Ishikawa (cell line): ENCODE results near the gene TMEM61.

Experiments
- CEBPB ChIP-seq: IDR thresholded peaks from 2 replicates; pipeline ENCODE4 v1.6.1; 2012
- CREB1 ChIP-seq: IDR thresholded peaks from 2 replicates; pipeline ENCODE4 v1.6.1; 2012; ENCODE audit warnings: low read depth
- EGR1 ChIP-seq: IDR thresholded peaks from 2 replicates; pipeline ENCODE4 v1.6.1; 2012
- EP300 ChIP-seq: IDR thresholded peaks from 2 replicates; pipeline ENCODE4 v1.6.1; 2012; ENCODE audit warnings: borderline replicate concordance
- FOXM1 ChIP-seq: IDR thresholded peaks from 2 replicates; pipeline ENCODE4 v1.6.1; 2012; ENCODE audit warnings: low read depth, borderline replicate concordance
- NFIC ChIP-seq: IDR thresholded peaks from 2 replicates; pipeline ENCODE4 v1.6.1; 2012
- RAD21 ChIP-seq: IDR thresholded peaks from 2 replicates; pipeline ENCODE4 v1.6.1; 2012; ENCODE audit warnings: low read depth
- REST ChIP-seq: IDR thresholded peaks from 2 replicates; pipeline ENCODE4 v1.6.1; 2012; ENCODE audit warnings: low read depth, mild to moderate bottlenecking
- TAF1 ChIP-seq: IDR thresholded peaks from 2 replicates; pipeline ENCODE4 v1.6.1; 2012; ENCODE audit warnings: low read depth, mild to moderate bottlenecking
- TCF12 ChIP-seq: IDR thresholded peaks from 2 replicates; pipeline ENCODE4 v1.6.1; 2012; ENCODE audit warnings: low read depth
- TEAD4 ChIP-seq: IDR thresholded peaks from 2 replicates; pipeline ENCODE4 v1.6.1; 2012
- YY1 ChIP-seq: IDR thresholded peaks from 2 replicates; pipeline ENCODE4 v1.6.1; 2012; ENCODE audit warnings: low read depth
- ZBTB7A ChIP-seq: IDR thresholded peaks from 2 replicates; pipeline ENCODE4 v1.6.1; 2012; ENCODE audit warnings: low read depth
- TF ChIP-seq, protein P1 (sequence below): IDR thresholded peaks from 2 replicates; pipeline ENCODE4 v1.6.1; 2012
- TF ChIP-seq, protein P2 (sequence below): IDR thresholded peaks from 2 replicates; pipeline ENCODE4 v1.6.1; 2012

The TMEM61 gene

DNA sequence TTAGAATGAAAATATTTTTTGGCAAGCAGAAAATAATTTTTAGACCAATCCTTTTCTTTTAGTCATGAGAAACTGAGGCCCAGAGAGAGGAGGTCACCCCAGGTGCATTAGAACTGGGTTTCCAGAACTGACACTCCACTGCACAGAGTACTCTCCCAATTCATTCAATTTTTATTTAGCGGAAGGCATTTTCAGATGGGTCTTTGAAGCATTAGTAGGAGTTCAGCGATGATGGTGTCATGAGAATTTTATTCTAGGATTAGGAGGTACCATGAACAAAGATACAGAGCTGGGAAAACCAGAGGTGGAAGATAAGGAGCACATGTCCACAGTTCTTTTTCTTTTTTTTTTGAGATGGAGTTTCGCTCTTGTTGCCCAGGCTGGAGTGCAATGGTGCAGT, 61.2 kb downstream of the TMEM61 start:
- TF ChIP-seq EP300 (no peak), CEBPB (no peak), YY1 (no peak), EGR1 (no peak), RAD21 (no peak), FOXM1 (no peak), NFIC (no peak), CREB1 (no peak), TAF1 (no peak), TEAD4 (no peak), ZBTB7A (no peak), REST (no peak), TCF12 (no peak)
- TF ChIP-seq, protein P1, sequence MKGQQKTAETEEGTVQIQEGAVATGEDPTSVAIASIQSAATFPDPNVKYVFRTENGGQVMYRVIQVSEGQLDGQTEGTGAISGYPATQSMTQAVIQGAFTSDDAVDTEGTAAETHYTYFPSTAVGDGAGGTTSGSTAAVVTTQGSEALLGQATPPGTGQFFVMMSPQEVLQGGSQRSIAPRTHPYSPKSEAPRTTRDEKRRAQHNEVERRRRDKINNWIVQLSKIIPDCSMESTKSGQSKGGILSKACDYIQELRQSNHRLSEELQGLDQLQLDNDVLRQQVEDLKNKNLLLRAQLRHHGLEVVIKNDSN, result no peak
- TF ChIP-seq, protein P2, sequence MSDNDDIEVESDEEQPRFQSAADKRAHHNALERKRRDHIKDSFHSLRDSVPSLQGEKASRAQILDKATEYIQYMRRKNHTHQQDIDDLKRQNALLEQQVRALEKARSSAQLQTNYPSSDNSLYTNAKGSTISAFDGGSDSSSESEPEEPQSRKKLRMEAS, result no peak
